HG03354 (cell line): ENCODE measurements around the gene FOXD4L1.
"Not testable (repeated sequence)": the region's sequence is repeated elsewhere in the genome, so short reads cannot be mapped to it uniquely, and the experiment has no call there.

Experiments used
- ATAC-seq: cut with Tn5 transposase; IDR thresholded peaks from one replicate; pipeline ENCODE4 v1.9.1; 2021; ENCODE audit warnings: mild to moderate bottlenecking; ENCODE audit not compliant: unreplicated experiment, poor library complexity, severe bottlenecking

Gene FOXD4L1

DNA sequence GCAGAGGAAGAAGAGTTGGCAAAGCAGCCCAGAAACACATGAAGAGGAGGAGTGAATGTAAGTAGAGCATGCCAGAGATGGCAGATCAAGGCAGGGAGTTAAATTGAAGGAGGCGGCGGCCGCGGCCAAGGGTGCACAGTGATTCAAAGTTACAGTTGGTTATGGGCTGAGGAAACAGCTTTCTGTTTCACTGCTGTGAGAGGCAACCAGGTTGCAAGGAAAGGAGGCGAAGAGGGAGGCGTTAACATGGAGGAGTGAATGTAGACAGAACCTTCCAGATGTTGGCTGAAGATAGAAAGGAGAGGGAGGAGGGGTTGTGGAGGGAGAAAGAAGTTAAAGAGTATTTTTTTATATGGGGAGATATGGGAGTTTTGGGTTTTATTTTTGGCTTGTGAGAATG lies 22.4 kb downstream of the FOXD4L1 start:
- ATAC-seq = not testable (repeated sequence)

GRCh38 chr2:113521492-113521891 lies 23.0 kb downstream of the FOXD4L1 start:
- ATAC-seq = not testable (repeated sequence)

DNA sequence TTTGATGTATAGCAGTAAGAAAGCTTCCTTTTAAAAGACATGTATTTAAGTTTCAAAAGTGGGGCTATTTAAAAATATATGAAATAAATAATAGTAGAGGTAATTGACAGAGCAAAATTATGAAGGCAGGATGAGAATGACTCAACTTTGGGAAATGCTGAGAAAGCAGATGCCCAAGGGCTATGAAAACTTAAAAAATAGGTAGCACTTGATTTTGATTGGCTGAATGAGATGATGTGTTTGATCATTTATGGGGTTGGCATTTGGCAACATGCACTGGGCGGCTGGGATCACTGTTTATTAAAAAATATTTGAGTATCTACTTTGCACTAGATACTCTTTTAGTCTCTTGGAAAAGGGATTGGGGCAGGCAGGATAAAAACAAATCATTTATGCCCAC lies 26.5 kb downstream of the FOXD4L1 start:
- not testable (repeated sequence) for ATAC-seq

DNA sequence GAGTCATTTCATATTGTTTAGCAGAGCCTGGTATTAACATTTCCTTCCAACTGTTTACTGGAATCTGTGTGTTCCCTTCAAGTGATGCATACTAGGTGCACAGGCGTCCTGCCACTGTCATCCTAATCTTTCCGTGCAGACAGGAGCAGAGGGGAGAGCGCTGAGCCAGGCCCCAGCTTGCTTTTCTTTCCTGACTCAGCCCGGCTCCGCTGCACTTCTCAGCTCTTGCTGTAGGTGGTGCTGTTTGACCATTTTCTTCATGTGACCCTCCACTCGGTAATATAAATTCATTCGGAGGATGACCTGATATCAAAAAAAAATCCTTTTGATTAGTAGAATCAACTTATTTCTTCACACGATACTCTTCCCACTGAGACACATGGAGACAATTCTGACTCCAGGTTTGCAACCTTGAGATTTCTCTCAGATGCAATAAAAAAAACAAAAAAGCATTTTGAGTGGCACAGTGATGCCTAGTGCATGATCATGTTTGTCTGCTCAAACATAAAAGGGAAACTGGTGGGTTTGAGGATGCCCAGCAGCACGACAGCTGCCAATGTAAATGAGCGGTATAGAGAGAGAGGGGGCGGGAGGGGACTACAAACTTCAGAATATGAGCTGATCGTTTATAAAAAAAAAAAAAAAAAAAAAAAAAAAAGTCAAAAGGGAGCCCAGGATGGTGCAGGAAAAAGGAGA lies 29.0 kb downstream of the FOXD4L1 start:
- peak; percentile 89 for ATAC-seq

GRCh38 chr2:113528126-113528525 lies 29.7 kb downstream of the FOXD4L1 start:
- not testable (repeated sequence) for ATAC-seq

DNA sequence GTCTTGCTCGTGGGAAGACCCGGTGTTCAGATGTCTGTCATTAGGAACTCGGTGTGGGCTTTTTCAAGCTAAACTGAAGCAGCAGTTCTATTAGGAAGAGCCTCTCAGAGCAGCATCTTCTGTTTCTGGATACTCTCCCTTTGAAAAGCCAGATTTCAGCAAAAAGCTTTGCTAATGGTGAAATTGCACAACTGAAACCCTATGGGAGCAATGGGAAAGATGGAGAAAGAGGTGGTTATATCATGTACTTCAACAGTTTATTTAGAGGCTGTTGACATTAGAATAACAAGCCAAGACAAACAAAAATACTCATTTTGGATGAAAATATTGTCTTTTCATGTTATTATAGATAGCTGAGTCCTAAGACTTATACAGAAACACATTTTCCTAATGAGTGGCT lies 30.4 kb downstream of the FOXD4L1 start:
- ATAC-seq = not testable (repeated sequence)

GRCh38 chr2:113532991-113533390 lies 34.5 kb downstream of the FOXD4L1 start:
- not testable (repeated sequence) for ATAC-seq

DNA sequence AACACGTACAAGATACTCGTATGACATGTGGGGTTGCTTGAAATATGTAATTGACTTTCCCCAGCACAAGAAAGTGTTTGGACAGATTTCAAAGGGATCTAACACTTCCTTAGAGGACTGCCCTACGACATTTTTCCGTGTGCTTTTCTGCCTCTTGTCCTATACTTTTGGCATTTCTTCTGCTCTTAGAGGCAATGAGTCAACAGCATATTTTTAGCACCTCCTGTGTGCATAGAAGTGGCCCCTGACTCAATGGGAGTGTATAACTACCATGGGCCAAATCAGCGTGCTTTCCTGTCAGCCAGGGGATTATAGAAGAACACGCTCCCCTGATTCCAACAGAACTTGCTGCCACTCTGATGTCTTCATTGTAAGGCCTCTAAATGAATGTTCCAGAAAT lies 38.1 kb downstream of the FOXD4L1 start:
- not testable (repeated sequence) for ATAC-seq

GRCh38 chr2:113540834-113541203 lies 42.4 kb downstream of the FOXD4L1 start:
- not testable (repeated sequence) for ATAC-seq

DNA sequence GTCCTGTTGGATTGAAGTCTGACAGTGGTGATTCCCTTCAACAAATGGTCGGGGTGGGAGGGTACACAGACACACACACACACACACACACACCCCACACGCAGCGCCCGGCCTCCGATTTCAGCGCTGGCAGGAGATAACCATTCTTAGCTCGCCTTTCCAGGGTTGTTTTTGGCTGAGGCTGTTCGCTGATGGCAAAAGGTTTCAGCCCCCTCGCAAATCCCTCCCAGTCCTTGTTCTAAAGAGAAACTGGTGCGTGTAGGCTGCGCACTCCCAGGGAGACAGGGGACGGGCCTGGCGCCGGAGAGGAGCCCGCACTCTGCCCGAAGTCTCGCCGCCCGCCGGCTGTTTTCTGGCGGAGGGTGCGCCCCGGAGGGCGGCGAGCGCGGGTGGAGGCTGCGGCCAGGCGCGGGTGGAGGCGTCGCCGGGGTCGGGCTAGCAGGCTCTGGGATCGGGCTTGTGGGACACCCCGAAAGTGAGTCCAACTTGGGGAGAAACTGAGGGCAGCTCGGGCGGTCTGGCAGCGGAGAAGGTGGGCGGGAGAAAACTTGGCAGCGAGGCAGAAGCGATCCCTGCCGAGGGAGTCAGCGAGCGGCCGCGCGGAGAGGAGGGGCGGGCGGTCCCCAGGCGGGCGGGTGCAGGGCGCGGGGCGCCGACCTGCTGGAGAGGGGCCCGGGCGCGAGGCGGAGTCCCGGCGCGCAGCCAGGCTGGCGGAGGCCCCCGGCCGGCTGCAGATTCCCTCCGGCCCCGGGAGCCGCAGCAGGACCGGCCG lies 42.9 kb downstream of the FOXD4L1 start:
- ATAC-seq = peak; percentile 49

GRCh38 chr2:113541976-113542485 lies 43.6 kb downstream of the FOXD4L1 start:
- ATAC-seq = peak; percentile 24

GRCh38 chr2:113542529-113542928 lies 44.1 kb downstream of the FOXD4L1 start:
- ATAC-seq = not testable (repeated sequence)
